ENCODE measurements around the gene TIE1.

Gene TIE1

DNA sequence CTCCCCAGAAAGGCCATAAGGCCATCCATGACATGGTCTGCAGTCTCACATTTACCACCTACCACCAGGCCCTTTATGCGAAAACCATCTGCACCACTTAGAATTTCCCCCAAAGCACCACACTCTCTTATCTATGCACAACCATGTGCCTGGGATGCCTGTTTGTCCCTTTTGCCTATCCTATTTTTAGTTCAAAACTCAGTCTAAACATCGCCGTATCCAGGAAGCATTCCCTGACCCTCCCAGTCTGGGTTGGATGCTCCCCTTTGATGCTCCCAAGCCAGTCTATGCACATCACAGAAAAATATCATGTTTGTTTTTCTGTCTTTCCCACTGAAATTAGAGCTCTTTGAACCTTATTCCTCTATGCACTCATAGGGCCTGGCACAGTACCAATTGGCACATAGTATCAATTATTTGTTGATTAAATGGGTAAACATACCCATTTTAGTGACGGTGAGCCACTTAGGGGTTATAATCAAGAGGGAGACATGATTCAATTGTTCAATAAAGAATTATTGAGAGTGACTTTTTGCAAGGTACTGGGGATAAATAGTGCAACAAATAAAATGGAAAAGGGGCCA, 43.6 kb downstream of the TIE1 start:
- no CpG with 5 or more reads among the region's 4 CpGs for WGBS (ENCODE audit: extremely low coverage, insufficient coverage, low lambda C conversion rate)
- no peak overlapping the region for H3K4me2 ChIP-seq (ENCODE audit: low read length)
- no peak overlapping the region for H2AK5ac ChIP-seq (ENCODE audit: low read length)
- H3K23ac ChIP-seq (ENCODE audit: low read length): no peak overlapping the region
- no peak overlapping the region for H2BK5ac ChIP-seq (ENCODE audit: low read length)
- H4K8ac ChIP-seq (ENCODE audit: low read depth, low read length): no peak overlapping the region
- H3K4ac ChIP-seq (ENCODE audit: low read depth, low read length): no peak overlapping the region
- no peak overlapping the region for H3K18ac ChIP-seq (ENCODE audit: low read length)
- H3K56ac ChIP-seq (ENCODE audit: low read length): no peak overlapping the region
- H2BK15ac ChIP-seq (replicated peaks; ENCODE audit: low read depth): no peak overlapping the region
- H3K4me1 ChIP-seq (ENCODE audit: control insufficient read depth, low read depth, low read length): peaks cover 5% of the 10 kb centered on the region
- H4K5ac ChIP-seq (ENCODE audit: low read length): no peak overlapping the region
- H2BK120ac ChIP-seq (ENCODE audit: low read depth, low read length): no peak overlapping the region
- no peak overlapping the region for H3K9ac ChIP-seq (ENCODE audit: low read length)
- no peak overlapping the region for H3K4me3 ChIP-seq (ENCODE audit: low read length)
- no peak overlapping the region for H3K27ac ChIP-seq (ENCODE audit: low read depth, low read length)
- H3K79me1 ChIP-seq (ENCODE audit: low read length): no peaks in the 10 kb centered on the region
- no peaks in the 10 kb centered on the region for H3K79me2 ChIP-seq (ENCODE audit: control insufficient read depth, insufficient read depth, low read length)
- no peaks in the 10 kb centered on the region for H3K27me3 ChIP-seq (ENCODE audit: insufficient read depth, low read length, poor library complexity)
- peak; percentile 52 for DNase-seq
- H3K36me3 ChIP-seq (ENCODE audit: control insufficient read depth, insufficient read depth, low read length): no peaks in the 10 kb centered on the region

DNA sequence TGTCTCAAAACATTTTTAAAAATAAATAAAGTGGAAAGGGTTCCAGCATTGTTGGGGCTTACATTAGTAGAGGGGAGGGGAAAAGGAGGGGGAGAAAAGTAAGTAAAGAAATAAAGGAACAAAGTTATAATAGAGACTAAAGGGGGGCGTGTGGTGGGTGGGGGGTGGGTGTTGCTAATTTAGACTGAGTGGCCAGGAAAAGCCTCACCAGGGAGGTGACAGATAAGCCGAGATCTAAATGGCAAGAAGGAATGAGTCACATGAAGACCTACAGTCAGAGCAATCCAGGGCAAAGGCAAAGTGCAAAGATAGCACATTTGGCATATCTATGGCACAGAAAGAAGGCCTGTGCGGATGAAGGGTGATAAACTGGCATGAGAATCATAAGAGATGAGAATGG, 44.3 kb downstream of the TIE1 start:
- WGBS (ENCODE audit: extremely low coverage, insufficient coverage, low lambda C conversion rate): no CpG with 5 or more reads among the region's 3 CpGs
- H3K4me3 ChIP-seq (ENCODE audit: low read length): no peak overlapping the region
- no peak overlapping the region for H4K5ac ChIP-seq (ENCODE audit: low read length)
- H3K79me2 ChIP-seq (ENCODE audit: control insufficient read depth, insufficient read depth, low read length): no peaks in the 10 kb centered on the region
- no peak overlapping the region for H2BK120ac ChIP-seq (ENCODE audit: low read depth, low read length)
- H3K27ac ChIP-seq (ENCODE audit: low read depth, low read length): no peak overlapping the region
- H3K27me3 ChIP-seq (ENCODE audit: insufficient read depth, low read length, poor library complexity): no peaks in the 10 kb centered on the region
- H3K36me3 ChIP-seq (ENCODE audit: control insufficient read depth, insufficient read depth, low read length): no peaks in the 10 kb centered on the region
- H4K8ac ChIP-seq (ENCODE audit: low read depth, low read length): no peak overlapping the region
- no peak overlapping the region for H3K9ac ChIP-seq (ENCODE audit: low read length)
- no peak overlapping the region for H2BK15ac ChIP-seq (replicated peaks; ENCODE audit: low read depth)
- no peak overlapping the region for H2BK5ac ChIP-seq (ENCODE audit: low read length)
- no peak overlapping the region for H2AK5ac ChIP-seq (ENCODE audit: low read length)
- H3K4ac ChIP-seq (ENCODE audit: low read depth, low read length): no peak overlapping the region
- no peak overlapping the region for H3K4me2 ChIP-seq (ENCODE audit: low read length)
- H3K23ac ChIP-seq (ENCODE audit: low read length): no peak overlapping the region
- H3K56ac ChIP-seq (ENCODE audit: low read length): no peak overlapping the region
- peaks cover 7% of the 10 kb centered on the region for H3K4me1 ChIP-seq (ENCODE audit: control insufficient read depth, low read depth, low read length)
- H3K18ac ChIP-seq (ENCODE audit: low read length): no peak overlapping the region
- peak; percentile 48 for DNase-seq
- no peaks in the 10 kb centered on the region for H3K79me1 ChIP-seq (ENCODE audit: low read length)

DNA sequence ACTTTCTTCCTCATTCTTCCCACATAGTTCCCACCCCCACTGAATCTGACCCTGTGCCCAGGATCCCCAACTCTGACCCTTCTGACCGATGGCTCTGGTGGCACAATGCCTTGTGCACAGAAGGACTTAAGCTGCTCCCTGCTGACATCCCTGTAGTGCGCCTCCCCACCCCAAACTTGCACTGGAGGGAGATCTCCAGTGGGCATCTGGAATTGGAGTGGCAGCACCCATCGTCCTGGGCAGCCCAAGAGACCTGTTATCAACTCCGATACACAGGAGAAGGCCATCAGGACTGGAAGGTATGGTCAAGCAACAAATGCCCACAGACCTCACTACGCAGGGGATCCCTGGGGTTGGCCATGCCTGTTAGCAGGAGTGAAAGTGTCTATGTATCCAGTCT, 45.9 kb downstream of the TIE1 start:
- Histone ChIP-seq H2AK5ac (ENCODE audit: low read length) (no peak overlapping the region), H2BK120ac (ENCODE audit: low read depth, low read length) (no peak overlapping the region), H3K9ac (ENCODE audit: low read length) (no peak overlapping the region), H3K4me2 (ENCODE audit: low read length) (no peak overlapping the region), H3K79me1 (ENCODE audit: low read length) (no peaks in the 10 kb centered on the region), H2BK5ac (ENCODE audit: low read length) (no peak overlapping the region), H4K8ac (ENCODE audit: low read depth, low read length) (no peak overlapping the region), H3K56ac (ENCODE audit: low read length) (no peak overlapping the region), H3K4me1 (ENCODE audit: control insufficient read depth, low read depth, low read length) (peaks cover 7% of the 10 kb centered on the region), H2BK15ac (replicated peaks; ENCODE audit: low read depth) (no peak overlapping the region), H3K18ac (ENCODE audit: low read length) (no peak overlapping the region), H3K4ac (ENCODE audit: low read depth, low read length) (no peak overlapping the region), H3K4me3 (ENCODE audit: low read length) (no peak overlapping the region), H3K27me3 (ENCODE audit: insufficient read depth, low read length, poor library complexity) (no peaks in the 10 kb centered on the region), H3K36me3 (ENCODE audit: control insufficient read depth, insufficient read depth, low read length) (no peaks in the 10 kb centered on the region), H3K27ac (ENCODE audit: low read depth, low read length) (no peak overlapping the region), H3K79me2 (ENCODE audit: control insufficient read depth, insufficient read depth, low read length) (no peaks in the 10 kb centered on the region), H4K5ac (ENCODE audit: low read length) (no peak overlapping the region), H3K23ac (ENCODE audit: low read length) (no peak overlapping the region)
- DNase-seq: no peak
- WGBS (ENCODE audit: extremely low coverage, insufficient coverage, low lambda C conversion rate): no CpG with 5 or more reads among the region's 5 CpGs

DNA sequence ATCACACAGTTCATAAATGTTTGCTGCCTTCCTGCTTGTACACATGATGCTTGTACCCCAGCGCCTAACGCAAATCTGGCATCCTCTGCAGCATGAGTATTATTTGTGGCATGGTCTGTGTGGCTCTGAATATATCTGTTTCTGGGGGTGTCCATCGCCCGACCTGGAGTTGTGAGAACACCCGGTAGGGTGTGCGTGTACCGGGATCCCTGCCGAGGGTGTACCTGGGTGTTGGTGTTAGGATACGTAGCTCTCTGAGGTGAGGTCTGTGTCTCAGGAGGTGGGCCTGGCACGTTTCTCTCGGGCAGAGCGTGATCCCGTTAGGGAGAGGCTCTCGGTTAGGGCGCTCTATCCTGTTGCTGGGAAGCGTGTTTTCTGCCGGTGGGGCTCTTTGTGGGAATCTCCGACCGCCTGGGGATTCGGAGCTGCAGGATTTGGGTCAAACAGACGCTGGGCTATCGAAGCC, 47.6 kb downstream of the TIE1 start:
- Histone ChIP-seq H3K4me2 (ENCODE audit: low read length) (peak overlapping the region; percentile 76), H3K79me2 (ENCODE audit: control insufficient read depth, insufficient read depth, low read length) (no peaks in the 10 kb centered on the region), H4K8ac (ENCODE audit: low read depth, low read length) (no peak overlapping the region), H4K5ac (ENCODE audit: low read length) (no peak overlapping the region), H3K4me1 (ENCODE audit: control insufficient read depth, low read depth, low read length) (peaks cover 7% of the 10 kb centered on the region), H3K36me3 (ENCODE audit: control insufficient read depth, insufficient read depth, low read length) (no peaks in the 10 kb centered on the region), H3K23ac (ENCODE audit: low read length) (no peak overlapping the region), H2BK120ac (ENCODE audit: low read depth, low read length) (no peak overlapping the region), H2AK5ac (ENCODE audit: low read length) (no peak overlapping the region), H3K9ac (ENCODE audit: low read length) (peak overlapping the region; percentile 85), H3K27me3 (ENCODE audit: insufficient read depth, low read length, poor library complexity) (no peaks in the 10 kb centered on the region), H3K18ac (ENCODE audit: low read length) (peak overlapping the region; percentile 91), H3K27ac (ENCODE audit: low read depth, low read length) (peak overlapping the region; percentile 71), H3K79me1 (ENCODE audit: low read length) (no peaks in the 10 kb centered on the region), H3K4ac (ENCODE audit: low read depth, low read length) (peak overlapping the region; percentile 91), H3K4me3 (ENCODE audit: low read length) (peak overlapping the region; percentile 37), H2BK5ac (ENCODE audit: low read length) (no peak overlapping the region), H3K56ac (ENCODE audit: low read length) (peak overlapping the region; percentile 89), H2BK15ac (replicated peaks; ENCODE audit: low read depth) (no peak overlapping the region)
- DNase-seq: no peak
- WGBS (ENCODE audit: extremely low coverage, insufficient coverage, low lambda C conversion rate): no CpG with 5 or more reads among the region's 22 CpGs

DNA sequence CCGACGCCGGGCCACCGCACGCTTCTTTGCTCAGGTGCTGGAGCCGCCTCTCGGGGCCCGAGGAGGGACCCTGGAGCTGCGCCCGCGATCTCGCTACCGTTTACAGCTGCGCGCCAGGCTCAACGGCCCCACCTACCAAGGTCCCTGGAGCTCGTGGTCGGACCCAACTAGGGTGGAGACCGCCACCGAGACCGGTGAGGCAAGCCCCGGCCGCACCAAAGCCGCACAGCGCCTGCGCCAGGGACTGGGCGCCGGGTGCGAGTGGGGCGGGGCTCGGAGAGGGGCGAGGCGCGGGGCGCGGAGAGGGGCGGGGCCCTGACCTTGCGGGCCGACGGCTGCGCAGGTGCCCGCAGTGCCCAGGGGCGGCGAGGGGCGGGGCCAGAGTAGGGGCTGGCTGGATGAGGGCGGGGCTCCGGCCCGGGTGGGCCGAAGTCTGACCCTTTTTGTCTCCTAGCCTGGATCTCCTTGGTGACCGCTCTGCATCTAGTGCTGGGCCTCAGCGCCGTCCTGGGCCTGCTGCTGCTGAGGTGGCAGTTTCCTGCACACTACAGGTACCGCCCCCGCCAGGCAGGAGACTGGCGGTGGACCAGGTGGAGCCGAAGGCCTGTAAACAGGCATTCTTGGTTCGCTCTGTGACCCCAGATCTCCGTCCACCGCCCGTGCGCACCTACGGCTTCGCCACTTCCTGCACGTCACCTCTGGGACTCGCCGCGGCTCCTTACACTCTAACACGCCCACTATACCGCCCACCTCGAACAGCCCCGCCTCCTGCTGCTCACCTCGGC, 48.2 kb downstream of the TIE1 start:
- Histone ChIP-seq H3K4me1 (ENCODE audit: control insufficient read depth, low read depth, low read length) (peaks cover 7% of the 10 kb centered on the region), H3K27ac (ENCODE audit: low read depth, low read length) (peak overlapping the region; percentile 99), H3K56ac (ENCODE audit: low read length) (peak overlapping the region; percentile 99), H2AK5ac (ENCODE audit: low read length) (no peak overlapping the region), H4K8ac (ENCODE audit: low read depth, low read length) (no peak overlapping the region), H2BK15ac (replicated peaks; ENCODE audit: low read depth) (no peak overlapping the region), H3K4ac (ENCODE audit: low read depth, low read length) (peak overlapping the region; percentile 91), H2BK5ac (ENCODE audit: low read length) (peak overlapping the region; percentile 93), H3K18ac (ENCODE audit: low read length) (peak overlapping the region; percentile 91), H4K5ac (ENCODE audit: low read length) (no peak overlapping the region), H3K23ac (ENCODE audit: low read length) (no peak overlapping the region), H3K9ac (ENCODE audit: low read length) (peak overlapping the region; percentile 92), H3K36me3 (ENCODE audit: control insufficient read depth, insufficient read depth, low read length) (no peaks in the 10 kb centered on the region), H3K4me3 (ENCODE audit: low read length) (peak overlapping the region; percentile 68), H3K27me3 (ENCODE audit: insufficient read depth, low read length, poor library complexity) (no peaks in the 10 kb centered on the region), H3K4me2 (ENCODE audit: low read length) (peak overlapping the region; percentile 85), H2BK120ac (ENCODE audit: low read depth, low read length) (peak overlapping the region; percentile 47), H3K79me1 (ENCODE audit: low read length) (no peaks in the 10 kb centered on the region), H3K79me2 (ENCODE audit: control insufficient read depth, insufficient read depth, low read length) (no peaks in the 10 kb centered on the region)
- DNase-seq: peak; percentile 95
- WGBS (ENCODE audit: extremely low coverage, insufficient coverage, low lambda C conversion rate): no CpG with 5 or more reads among the region's 72 CpGs
